HG02678 (cell line): Measurements from ENCODE around the gene KIAA2012.

Experiments used
- ATAC-seq: cut with Tn5 transposase; IDR thresholded peaks from one replicate; pipeline ENCODE4 v1.9.1; 2021; ENCODE audit warnings: mild to moderate bottlenecking, moderate library complexity; ENCODE audit not compliant: unreplicated experiment

Gene KIAA2012

DNA sequence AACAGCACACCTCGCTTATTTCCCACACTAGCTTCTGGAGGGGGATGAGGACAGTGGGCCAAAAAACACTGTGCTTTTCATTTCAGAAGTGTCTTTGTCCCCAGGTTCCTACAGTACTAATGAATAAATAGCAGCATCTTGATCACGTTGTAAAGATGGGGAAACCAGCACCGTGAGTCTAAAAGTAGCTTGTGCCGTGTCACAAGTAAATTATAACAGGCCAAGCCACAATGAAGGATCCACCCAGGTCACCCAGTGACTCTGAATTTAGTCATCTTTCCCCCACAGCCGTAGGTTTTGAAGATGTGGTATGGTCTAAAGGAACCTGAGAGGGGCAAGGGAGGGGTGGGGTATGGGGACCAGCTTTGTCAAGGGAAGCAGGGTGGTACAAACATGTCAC lies 30.6 kb upstream of the KIAA2012 start:
- ATAC-seq, result no peak

DNA sequence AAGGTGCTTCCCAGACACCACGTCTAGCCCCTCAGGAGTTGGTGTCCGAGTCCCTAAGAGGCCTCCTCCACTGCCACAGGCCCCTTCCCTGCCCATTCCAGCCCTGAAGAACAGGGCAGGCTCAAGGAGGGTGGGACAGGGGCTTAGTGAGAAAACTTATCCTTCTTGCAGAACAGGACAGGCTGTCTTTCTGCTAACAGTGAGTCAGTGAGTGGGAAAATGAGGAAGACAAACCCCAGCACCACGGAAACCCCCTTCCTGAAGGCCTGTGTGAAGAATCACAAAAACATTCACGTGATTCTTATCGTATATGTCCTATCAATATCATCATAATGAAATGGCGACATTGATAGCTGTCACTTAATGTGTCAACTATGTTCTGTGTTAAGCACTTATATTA lies 29.6 kb upstream of the KIAA2012 start:
- no peak for ATAC-seq

DNA sequence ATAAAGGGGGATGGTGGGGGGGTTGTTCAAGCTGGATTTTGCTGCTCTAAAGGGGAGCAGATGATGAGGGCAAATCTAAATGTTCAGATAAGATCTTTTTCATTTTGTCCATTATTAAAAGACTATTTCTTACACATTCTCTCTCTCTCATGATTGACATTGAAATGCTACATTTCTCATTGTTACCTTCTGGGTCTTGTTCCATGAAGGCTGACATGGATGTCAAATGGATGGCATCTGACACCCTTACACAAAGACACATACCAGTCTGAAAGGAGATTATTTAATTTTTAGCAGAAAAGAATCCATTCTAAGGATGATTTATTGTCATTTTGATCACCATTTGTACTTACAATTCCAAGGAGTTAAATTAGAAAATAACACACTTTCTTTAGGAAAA lies 28.3 kb upstream of the KIAA2012 start:
- ATAC-seq, result no peak

- no peak for ATAC-seq
Observed at GRCh38 chr2:202046572-202046971, 26.5 kb upstream of the KIAA2012 start.

DNA sequence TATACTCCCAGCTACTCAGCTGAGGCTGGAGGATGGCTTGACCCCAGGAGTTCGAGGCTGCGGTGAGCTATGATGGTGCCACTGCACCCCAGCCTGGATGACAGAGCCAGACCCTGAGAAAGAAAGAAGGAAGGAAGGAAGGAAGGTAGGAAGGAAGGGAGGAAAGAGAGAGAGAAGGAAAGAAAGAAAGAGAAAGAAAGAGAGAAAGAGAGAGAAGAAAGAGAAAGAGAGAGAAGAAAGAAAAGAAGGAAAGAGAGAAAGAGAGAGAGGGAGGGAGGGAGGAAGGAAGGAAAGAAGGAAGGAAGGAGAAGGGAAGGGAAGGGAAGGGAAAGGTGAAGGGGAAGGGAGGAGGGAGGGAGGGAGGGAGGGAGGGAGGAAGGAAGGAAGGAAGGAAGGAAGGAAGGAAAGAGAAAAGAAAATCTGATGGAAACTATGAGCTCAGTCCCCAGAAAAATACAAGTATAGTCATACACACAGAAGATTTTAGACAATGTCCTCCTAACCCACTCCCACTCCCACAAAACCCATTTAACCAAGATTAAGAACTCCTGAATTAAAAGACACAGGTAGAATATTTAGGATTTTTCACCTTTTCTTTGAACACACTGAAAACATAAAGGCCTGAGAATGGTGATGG lies 23.8 kb upstream of the KIAA2012 start:
- ATAC-seq, result no peak

GRCh38 chr2:202049840-202050239 lies 23.2 kb upstream of the KIAA2012 start:
- ATAC-seq, result no peak

DNA sequence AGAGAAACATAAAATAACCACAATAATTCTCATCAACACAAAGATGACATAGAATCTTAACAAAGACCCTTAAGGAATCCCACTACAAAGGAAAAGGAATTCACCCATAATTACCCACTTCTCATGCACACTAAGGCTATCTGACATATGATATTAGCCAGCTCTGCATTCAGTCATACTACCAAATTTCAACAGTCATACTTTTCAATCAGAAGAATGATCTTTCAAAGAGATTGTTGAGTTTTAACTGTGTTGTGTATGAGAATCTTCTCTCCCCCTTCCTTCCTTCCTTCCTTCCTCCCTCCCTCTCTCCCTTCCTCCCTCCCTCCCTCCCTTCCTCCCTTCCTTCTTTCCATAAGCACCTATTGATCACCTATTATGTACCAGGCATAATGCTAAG lies 22.4 kb upstream of the KIAA2012 start:
- ATAC-seq, result no peak

DNA sequence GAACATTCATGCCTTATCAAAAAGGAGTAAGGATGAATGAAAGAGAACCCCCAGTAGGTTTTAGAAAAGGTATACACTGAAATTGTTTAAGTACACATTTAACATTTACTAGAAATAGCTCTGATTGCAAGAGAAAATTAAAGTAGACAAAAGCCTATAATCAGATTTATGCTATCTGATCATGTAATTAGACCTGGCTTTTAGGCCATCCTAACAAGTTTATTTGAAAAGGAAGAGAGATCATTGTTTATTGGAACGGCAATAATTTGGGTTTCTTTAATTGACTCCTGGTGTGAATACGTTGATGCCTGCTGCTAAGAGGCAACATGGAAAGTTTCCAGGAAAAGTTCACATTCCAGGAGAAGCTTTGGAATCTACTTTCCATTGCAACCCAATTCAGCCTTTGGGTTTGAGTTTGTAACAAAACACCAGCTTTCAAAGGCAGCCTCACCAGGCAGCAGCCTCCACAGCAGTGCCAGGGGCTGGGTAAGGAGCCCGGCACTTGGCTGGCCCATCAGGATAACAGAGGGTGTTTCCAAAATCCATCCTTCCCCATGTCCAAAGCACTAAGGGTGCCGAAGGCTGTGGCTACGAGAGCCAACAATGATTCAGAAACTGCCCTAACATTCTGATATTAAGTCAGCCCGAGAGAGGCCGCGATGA lies 21.4 kb upstream of the KIAA2012 start:
- ATAC-seq, result no peak

DNA sequence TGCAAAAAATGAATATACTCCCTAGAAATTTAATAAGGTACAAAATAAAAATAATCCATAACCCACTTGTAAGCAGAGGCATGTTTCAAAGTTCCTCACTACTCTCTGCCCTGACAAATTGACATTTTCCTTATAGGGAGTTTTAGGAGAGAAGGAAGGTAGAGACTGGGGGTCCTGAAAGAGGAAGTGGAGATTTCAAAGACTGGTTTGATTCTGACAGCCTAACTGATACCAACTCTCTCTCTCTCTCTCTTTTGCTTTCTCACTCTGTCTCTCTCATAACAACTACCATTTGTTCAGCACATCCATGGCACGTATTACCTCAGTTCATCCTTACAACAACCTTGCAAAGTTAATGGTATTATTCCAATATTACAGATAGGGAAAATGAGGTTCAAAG lies 20.8 kb upstream of the KIAA2012 start:
- no peak for ATAC-seq

- ATAC-seq, result no peak
Observed at GRCh38 chr2:202054679-202055078, 18.4 kb upstream of the KIAA2012 start.

GRCh38 chr2:202056611-202057010 lies 16.4 kb upstream of the KIAA2012 start:
- ATAC-seq, result no peak

DNA sequence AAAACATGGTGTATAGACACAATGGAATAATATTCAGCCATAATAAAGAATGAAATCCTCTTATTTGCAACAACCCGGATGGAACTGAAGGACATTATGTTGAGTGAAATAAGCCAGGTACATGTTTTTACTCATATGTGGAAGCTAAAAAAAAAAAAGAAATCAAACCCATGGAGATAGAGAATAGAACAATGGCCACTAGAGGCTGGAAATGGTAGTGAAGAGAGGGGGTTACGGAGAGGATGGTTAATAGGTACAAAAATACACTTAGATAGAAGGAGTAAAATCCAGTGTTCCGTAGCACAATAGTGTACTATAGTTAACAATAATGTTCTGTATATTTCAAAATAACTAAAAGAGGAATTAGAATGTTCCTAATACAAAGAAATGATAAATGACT lies 12.8 kb upstream of the KIAA2012 start:
- no peak for ATAC-seq

DNA sequence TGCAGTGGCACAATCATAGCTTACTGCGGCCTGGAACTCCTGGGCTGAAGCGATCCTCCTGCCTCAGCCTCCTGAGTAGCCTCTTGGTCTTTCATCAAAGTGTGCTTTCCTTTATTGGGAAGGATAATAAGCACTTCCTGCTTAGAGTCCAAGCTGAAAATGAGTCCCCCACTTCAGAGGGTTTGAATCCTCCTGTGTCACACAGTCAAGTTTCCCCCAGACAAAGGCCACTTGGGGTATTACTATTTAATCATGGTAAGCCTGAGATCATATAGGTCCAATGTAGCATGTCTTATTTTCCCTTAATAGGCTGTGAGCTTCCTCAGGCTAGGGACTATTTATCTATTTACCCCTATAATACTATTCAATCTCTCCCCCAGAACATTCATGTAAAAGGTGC lies 11.4 kb upstream of the KIAA2012 start:
- no peak for ATAC-seq

DNA sequence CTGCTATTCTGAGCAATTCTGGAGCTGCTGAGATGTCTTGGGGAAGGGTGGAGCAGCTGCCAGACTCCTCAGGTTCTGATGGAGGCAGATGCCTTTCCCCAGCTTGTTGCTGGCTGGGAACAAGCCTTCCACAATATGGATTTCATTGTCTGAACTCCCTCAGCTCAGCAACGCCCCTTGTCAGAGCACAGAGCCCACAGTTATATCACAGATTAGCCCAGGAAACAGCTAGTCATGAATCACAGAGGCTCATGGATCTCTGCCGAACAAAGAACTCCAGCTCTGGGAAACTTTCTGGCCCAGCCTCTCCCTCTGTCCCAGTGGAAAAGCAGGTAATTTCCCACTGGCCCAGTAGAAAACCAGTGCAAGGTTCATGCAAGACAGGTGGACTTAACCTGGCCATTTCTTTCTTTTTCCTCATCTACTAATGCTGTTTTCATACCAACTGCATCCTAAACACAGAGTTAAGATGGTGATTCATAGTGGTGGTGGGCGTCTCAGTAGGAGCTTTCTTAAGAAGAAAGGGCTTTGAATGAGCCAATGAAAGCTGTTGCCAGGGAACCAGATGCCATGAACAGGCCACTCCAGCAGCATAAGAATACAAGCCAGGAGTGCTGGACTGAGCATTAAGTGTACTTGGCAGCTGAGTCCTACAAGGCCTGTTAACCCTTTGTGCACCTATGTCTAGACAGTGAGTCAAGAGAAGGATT lies 8.7 kb upstream of the KIAA2012 start:
- no peak for ATAC-seq

DNA sequence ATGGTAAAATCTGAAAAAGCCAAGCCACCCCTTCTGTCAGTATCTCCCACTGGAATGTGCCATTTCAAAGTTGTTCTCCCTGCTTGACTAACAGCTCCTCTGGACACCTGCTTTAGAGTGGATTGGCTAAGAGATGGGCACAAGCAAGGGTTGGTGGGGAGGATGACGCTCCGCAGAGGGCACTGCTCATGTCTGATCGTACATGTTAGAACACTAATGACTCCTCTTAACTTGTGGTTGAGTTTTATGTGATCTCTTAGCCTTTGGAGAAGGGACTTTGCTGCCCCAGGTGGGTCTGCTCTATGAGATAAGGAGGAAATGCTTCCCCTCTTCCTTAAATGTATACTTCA lies 8.2 kb upstream of the KIAA2012 start:
- no peak for ATAC-seq

GRCh38 chr2:202065876-202066275 lies 7.2 kb upstream of the KIAA2012 start:
- no peak for ATAC-seq

GRCh38 chr2:202066875-202067274 lies 6.2 kb upstream of the KIAA2012 start:
- no peak for ATAC-seq

GRCh38 chr2:202067589-202067988 lies 5.5 kb upstream of the KIAA2012 start:
- no peak for ATAC-seq

- ATAC-seq, result no peak
Observed at GRCh38 chr2:202069170-202070067, 3.6 kb upstream of the KIAA2012 start.

DNA sequence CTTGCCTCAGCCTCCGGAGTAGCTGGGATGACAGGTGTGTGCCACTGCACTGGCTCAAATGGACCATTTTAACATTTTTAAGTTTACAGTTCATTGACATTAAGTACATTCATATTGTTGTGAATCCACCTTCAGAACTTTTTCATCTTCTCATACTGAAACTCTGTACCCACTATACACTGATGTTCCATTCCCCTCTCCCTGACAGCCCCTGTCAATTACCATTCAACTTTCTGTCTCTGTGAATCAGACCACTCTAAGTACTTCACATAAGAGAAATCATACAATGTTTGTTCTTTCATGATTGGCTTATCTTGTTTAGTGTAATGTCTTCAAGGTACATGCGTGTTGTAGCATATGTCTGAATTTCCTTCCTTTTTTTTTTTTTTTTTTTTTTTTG lies 1.9 kb upstream of the KIAA2012 start:
- no peak for ATAC-seq

GRCh38 chr2:202072226-202072625 lies 829 bp upstream of the KIAA2012 start:
- ATAC-seq, result no peak
